Motor neuron (in vitro differentiated cells): ENCODE data around the gene CLDN17. TPM values are rescaled to one million over a fixed set of nuclear protein-coding genes. Genes with fewer than 3 reads are reported as not detected.

Experiments used
- total RNA-seq, 8 experiments: library from RNA; unstranded; fragments of 300-600 nt; gene quantifications; 2 replicates each; pipeline versions ENCODE4 v1.2.3 to v1.2.4, GENCODE V29; 2022

CLDN17 gene
- total RNA-seq, 8 experiments from 2014 or later = 0.38 TPM; not detected in 6

Other genes starting within 250 kb of the CLDN17 start
- gene GRIK1, start 226.8 kb downstream of the CLDN17 start, total RNA-seq = 1 to 10 TPM in 5 of 8 experiments, under 1 TPM in 3; 0.15 to 8.7 (median 3.9) TPM
- under 1 TPM in 1 of 8 experiments, not detected in 7; 0.09 TPM for gene CLDN8, start 49.3 kb upstream of the CLDN17 start, total RNA-seq
- gene KRTAP24-1, start 116.1 kb upstream of the CLDN17 start, total RNA-seq = not detected
- not detected for gene KRTAP25-1, start 122.7 kb upstream of the CLDN17 start, total RNA-seq
- under 1 TPM in 4 of 8 experiments, not detected in 4; 0.17 to 0.73 (median 0.28) TPM for gene KRTAP26-1, start 153.5 kb upstream of the CLDN17 start, total RNA-seq
- not detected for gene KRTAP27-1, start 170.9 kb upstream of the CLDN17 start, total RNA-seq
- not detected for gene KRTAP23-1, start 181.8 kb upstream of the CLDN17 start, total RNA-seq
- under 1 TPM in 1 of 8 experiments, not detected in 7; 0.29 TPM for gene KRTAP13-2, start 205.5 kb upstream of the CLDN17 start, total RNA-seq
- gene KRTAP13-1, start 229.2 kb upstream of the CLDN17 start, total RNA-seq = not detected